ENCODE data around the gene TMEM52.
A peak's percentile ranks its signal among the peaks of the same experiment; 100 is the strongest.

Gene TMEM52

GRCh38 chr1:1901641-1902294 lies 17.3 kb downstream of the TMEM52 start:
- no peak for DNase-seq
- in situ Hi-C loops (cut with MboI; ENCODE audit: low pct_unique_long_range_greater_than_20kb, low sequenced_read_pairs): no loop called here

- in situ Hi-C loops (cut with MboI; ENCODE audit: low pct_unique_long_range_greater_than_20kb, low sequenced_read_pairs): no loop called here
- no peak for DNase-seq
Measured at GRCh38 chr1:1900883-1901640, 18.0 kb downstream of the TMEM52 start.

- in situ Hi-C loops (cut with MboI; ENCODE audit: low pct_unique_long_range_greater_than_20kb, low sequenced_read_pairs): no loop called here
Measured at GRCh38 chr1:1899967-1900327, 19.1 kb downstream of the TMEM52 start.

GRCh38 chr1:1899266-1899966 lies 19.7 kb downstream of the TMEM52 start:
- DNase-seq: no peak
- in situ Hi-C loops (cut with MboI; ENCODE audit: low pct_unique_long_range_greater_than_20kb, low sequenced_read_pairs): no loop called here

More at GRCh38 chr1:1899967-1900327, 19.1 kb downstream of the TMEM52 start:
- DNase-seq: no peak

- no peak for DNase-seq
- in situ Hi-C loops (cut with MboI; ENCODE audit: low pct_unique_long_range_greater_than_20kb, low sequenced_read_pairs): no loop called here
Measured at GRCh38 chr1:1898246-1898933, 20.7 kb downstream of the TMEM52 start.

- DNase-seq: no peak
- in situ Hi-C loops (cut with MboI; ENCODE audit: low pct_unique_long_range_greater_than_20kb, low sequenced_read_pairs): no loop called here
Measured at GRCh38 chr1:1895456-1896336, 23.4 kb downstream of the TMEM52 start.

- DNase-seq: no peak
- in situ Hi-C loops (cut with MboI; ENCODE audit: low pct_unique_long_range_greater_than_20kb, low sequenced_read_pairs): no loop called here
Measured at GRCh38 chr1:1895060-1895418, 24.0 kb downstream of the TMEM52 start.

GRCh38 chr1:1894354-1895059 lies 24.6 kb downstream of the TMEM52 start:
- DNase-seq: no peak
- in situ Hi-C loops (cut with MboI; ENCODE audit: low pct_unique_long_range_greater_than_20kb, low sequenced_read_pairs): no loop called here

GRCh38 chr1:1893997-1894353 lies 25.1 kb downstream of the TMEM52 start:
- in situ Hi-C loops (cut with MboI; ENCODE audit: low pct_unique_long_range_greater_than_20kb, low sequenced_read_pairs): no loop called here
- no peak for DNase-seq

- DNase-seq: no peak
- in situ Hi-C loops (cut with MboI; ENCODE audit: low pct_unique_long_range_greater_than_20kb, low sequenced_read_pairs): no loop called here
Measured at GRCh38 chr1:1893291-1893985, 25.6 kb downstream of the TMEM52 start.

GRCh38 chr1:1892763-1893120 lies 26.3 kb downstream of the TMEM52 start:
- in situ Hi-C loops (cut with MboI; ENCODE audit: low pct_unique_long_range_greater_than_20kb, low sequenced_read_pairs): no loop called here
- DNase-seq: no peak

GRCh38 chr1:1892079-1892762 lies 26.9 kb downstream of the TMEM52 start:
- no peak for DNase-seq
- in situ Hi-C loops (cut with MboI; ENCODE audit: low pct_unique_long_range_greater_than_20kb, low sequenced_read_pairs): no loop called here

GRCh38 chr1:1891349-1892078 lies 27.6 kb downstream of the TMEM52 start:
- DNase-seq: peak; percentile 57
- in situ Hi-C loops (cut with MboI; ENCODE audit: low pct_unique_long_range_greater_than_20kb, low sequenced_read_pairs): no loop called here

GRCh38 chr1:1890506-1891348 lies 28.4 kb downstream of the TMEM52 start, which contains the start of gene GNB1:
GNB1 (minus strand) TSS chr1:1891087; CDS start chr1:1825453, 65,634 bp downstream.
- DNase-seq: peak; percentile 92
- in situ Hi-C loops (cut with MboI; ENCODE audit: low pct_unique_long_range_greater_than_20kb, low sequenced_read_pairs): no loop called here

GRCh38 chr1:1889847-1890505 lies 29.1 kb downstream of the TMEM52 start:
- in situ Hi-C loops (cut with MboI; ENCODE audit: low pct_unique_long_range_greater_than_20kb, low sequenced_read_pairs): no loop called here
- DNase-seq: peak; percentile 73

Data from KBM-7 (cell line).